Thoracic aorta (tissue), 2 donors: ENCODE data around the gene IGSF9B. TPM values are rescaled to one million over a fixed set of nuclear protein-coding genes. Genes with fewer than 3 reads are reported as not detected.

Source experiments
- ATAC-seq: fragments of 150-250 bp; one replicate; pipeline ENCODE4 v1.8.0; 2017; ENCODE audit warnings: low read depth; ENCODE audit not compliant: insufficient number of reproducible peaks, low FRiP score
- DNase-seq: peaks from one replicate; pipeline ENCODE4 v3.0.0-alpha.2; 2020; ENCODE audit warnings: low spot score
- H3K27ac ChIP-seq, 2 donors: fragments of 200-600 bp; sonication (generic); 1 replicate in 1 of 2; 2 replicates in 1 of 2; pipeline ENCODE4 v1.5.1; 2016; ENCODE audit warnings: mild to moderate bottlenecking in 2 of 2, moderate library complexity in 2 of 2
- H3K27me3 ChIP-seq: fragments of 200-600 bp; sonication (generic); replicated peaks from 2 replicates; pipeline ENCODE4 v1.6.0; 2016; ENCODE audit warnings: mild to moderate bottlenecking; ENCODE audit not compliant: insufficient read depth
- H3K36me3 ChIP-seq: fragments of 200-600 bp; sonication (generic); one replicate; pipeline ENCODE4 v1.5.1; 2016
- H3K4me1 ChIP-seq, 2 donors: fragments of 200-600 bp; sonication (generic); 1 replicate in 1 of 2; 2 replicates in 1 of 2; pipeline versions ENCODE4 v1.5.1 to v1.6.0; 2016; ENCODE audit warnings: low read depth in 2 of 2, mild to moderate bottlenecking in 1 of 2; ENCODE audit not compliant: control insufficient read depth in 1 of 2
- H3K4me3 ChIP-seq: fragments of 200-600 bp; sonication (generic); 2 replicates; pipeline ENCODE4 v1.5.1; 2016; ENCODE audit warnings: mild to moderate bottlenecking
- H3K9me3 ChIP-seq: fragments of 200-600 bp; sonication (generic); 2 replicates; pipeline ENCODE4 v1.5.1; 2016
- CTCF ChIP-seq: fragments of 200-600 bp; sonication (generic); IDR thresholded peaks from one replicate; pipeline ENCODE4 v1.5.1; 2019; ENCODE audit warnings: antibody characterized with exemption
- total RNA-seq, 2 donors: library from RNA; depleted of rRNA; stranded (reverse); fragments of >200 nt; gene quantifications; one replicate each; pipeline versions ENCODE4 v1.1.0 to v1.2.3, GENCODE V29; 2016

The IGSF9B gene
- total RNA-seq, 2 donors from 2014 or later, result 67.1 to 77.2 TPM

- no peak overlapping the region for H3K4me3 ChIP-seq
- H3K9me3 ChIP-seq, result no peaks in the 10 kb centered on the region
- H3K36me3 ChIP-seq, result peaks cover 52% of the 10 kb centered on the region
- H3K27ac ChIP-seq, result no peak overlapping the region
- DNase-seq, result no peak
- H3K4me1 ChIP-seq, result peaks cover 3 to 5% of the 10 kb centered on the region in 2 donors
- no peak for TF ChIP-seq CTCF
- no peaks in the 10 kb centered on the region for H3K27me3 ChIP-seq
- ATAC-seq, result no peak
Measured at GRCh38 chr11:133926466-133927246, 30.1 kb downstream of the IGSF9B start.

GRCh38 chr11:133925756-133926155, 31.0 kb downstream of the IGSF9B start:
- Histone ChIP-seq H3K4me3 (no peak overlapping the region), H3K36me3 (peaks cover 53% of the 10 kb centered on the region), H3K4me1 (peaks cover 3 to 5% of the 10 kb centered on the region in 2 donors), H3K27ac (no peak overlapping the region), H3K9me3 (no peaks in the 10 kb centered on the region), H3K27me3 (no peaks in the 10 kb centered on the region)
- DNase-seq, result no peak
- no peak for TF ChIP-seq CTCF
- ATAC-seq, result no peak

- no peak for ATAC-seq
- no peak for DNase-seq
- Histone ChIP-seq H3K4me3 (no peak overlapping the region), H3K27me3 (no peaks in the 10 kb centered on the region), H3K4me1 (peaks cover 3 to 5% of the 10 kb centered on the region in 2 donors), H3K9me3 (no peaks in the 10 kb centered on the region), H3K36me3 (peaks cover 60% of the 10 kb centered on the region), H3K27ac (no peak overlapping the region)
- no peak for TF ChIP-seq CTCF
Measured at GRCh38 chr11:133924661-133925060, 32.1 kb downstream of the IGSF9B start.

- Histone ChIP-seq H3K27ac (no peak overlapping the region), H3K9me3 (no peaks in the 10 kb centered on the region), H3K36me3 (peaks cover 66% of the 10 kb centered on the region), H3K4me1 (no peaks in the 10 kb centered on the region), H3K4me3 (no peak overlapping the region), H3K27me3 (no peaks in the 10 kb centered on the region)
- ATAC-seq, result no peak
- TF ChIP-seq CTCF, result no peak
- DNase-seq, result no peak
Measured at GRCh38 chr11:133922078-133922870, 34.5 kb downstream of the IGSF9B start.

GRCh38 chr11:133921513-133921912, 35.3 kb downstream of the IGSF9B start:
- no peaks in the 10 kb centered on the region for H3K27me3 ChIP-seq
- no peaks in the 10 kb centered on the region for H3K4me1 ChIP-seq
- no peaks in the 10 kb centered on the region for H3K9me3 ChIP-seq
- H3K36me3 ChIP-seq, result peaks cover 59% of the 10 kb centered on the region
- H3K4me3 ChIP-seq, result no peak overlapping the region
- no peak for ATAC-seq
- no peak for TF ChIP-seq CTCF
- no peak overlapping the region for H3K27ac ChIP-seq
- no peak for DNase-seq
